ENCODE measurements around the gene KLHDC10. TPM values are rescaled to one million over a fixed set of nuclear protein-coding genes. Genes with fewer than 3 reads are reported as not detected.
"Not testable (repeated sequence)": the region's sequence is repeated elsewhere in the genome, so short reads cannot be mapped to it uniquely, and the experiment has no call there.

The KLHDC10 gene
- total RNA-seq, 8 experiments from 2014 or later: 22.8 to 61.0 (median 40.5) TPM

GRCh38 chr7:130162196-130162595 lies 91.9 kb downstream of the KLHDC10 start:
- WGBS, 10 experiments: 50 to 100% (median 100%) methylated on average over 1 to 2 of the region's 5 CpGs; no CpG with 5 or more reads in 3 of the 10 experiments
- no peak for ATAC-seq (replicated peaks in 6 of 8)
- Histone ChIP-seq H3K4me1 (replicated peaks in 1 of 2) (no peaks in the 10 kb centered on the region), H3K4me3 (no peak overlapping the region), H3K27ac (no peak overlapping the region)
- in situ Hi-C loops (cut with MboI; ENCODE audit: low pct_unique_long_range_greater_than_20kb in 2 of 9, low sequenced_read_pairs in 9 of 9, unreplicated experiment in 9 of 9): no loop called here

DNA sequence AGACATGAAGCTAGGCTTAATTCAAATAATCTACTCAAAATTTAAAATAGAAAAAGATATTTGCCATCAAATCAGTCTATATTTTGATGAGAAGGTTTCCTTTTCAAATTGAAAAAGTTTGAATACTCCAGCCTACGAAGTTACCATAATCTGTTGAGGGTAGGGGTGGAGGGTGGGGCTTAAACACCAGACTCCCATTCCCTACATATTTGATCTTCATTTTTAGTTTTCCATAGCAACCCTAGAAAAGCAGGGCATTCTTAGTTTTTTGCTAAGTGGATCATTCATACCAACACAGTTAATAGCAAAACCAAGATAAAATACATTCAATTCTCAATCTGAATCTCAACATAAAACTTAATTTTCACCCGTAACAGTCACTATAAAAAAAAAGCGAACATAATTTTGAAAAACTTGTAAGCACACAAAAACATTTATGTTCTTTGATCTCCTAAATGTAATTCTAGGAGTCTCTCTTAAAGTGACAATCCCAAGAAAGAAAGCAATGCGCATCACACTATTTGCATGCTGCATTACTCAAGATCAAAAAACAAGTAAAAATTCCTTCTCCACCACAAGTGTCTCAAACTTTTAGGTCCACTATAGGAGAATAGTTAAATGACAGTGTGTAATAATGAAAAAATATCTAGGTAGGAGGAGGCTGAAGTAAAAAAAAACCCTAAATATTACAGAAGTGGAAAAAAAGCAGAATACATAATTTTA lies 104.1 kb downstream of the KLHDC10 start:
- Histone ChIP-seq H3K4me1 (replicated peaks in 1 of 2) (peaks cover 0 to 2% of the 10 kb centered on the region in 2 donors), H3K4me3 (no peak overlapping the region), H3K27ac (no peak overlapping the region)
- peak in 4 of 8 experiments; percentile 15 to 89 (median 69) for ATAC-seq (replicated peaks in 6 of 8)
- 47 to 100% (median 71%) methylated on average over 2 to 4 of the region's 4 CpGs; no CpG with 5 or more reads in 1 of the 10 experiments for WGBS, 10 experiments
- in situ Hi-C loops (cut with MboI; ENCODE audit: low pct_unique_long_range_greater_than_20kb in 2 of 9, low sequenced_read_pairs in 9 of 9, unreplicated experiment in 9 of 9): no loop called here

GRCh38 chr7:130178251-130178650 lies 107.9 kb downstream of the KLHDC10 start:
- no peak for ATAC-seq (replicated peaks in 6 of 8)
- Histone ChIP-seq H3K27ac (no peak overlapping the region), H3K4me1 (replicated peaks in 1 of 2) (peaks cover 0 to 2% of the 10 kb centered on the region in 2 donors), H3K4me3 (no peak overlapping the region)
- WGBS, 10 experiments: 92 to 100% (median 95%) methylated on average over 2 to 4 of the region's 4 CpGs
- in situ Hi-C loops (cut with MboI; ENCODE audit: low pct_unique_long_range_greater_than_20kb in 2 of 9, low sequenced_read_pairs in 9 of 9, unreplicated experiment in 9 of 9): no loop called here

DNA sequence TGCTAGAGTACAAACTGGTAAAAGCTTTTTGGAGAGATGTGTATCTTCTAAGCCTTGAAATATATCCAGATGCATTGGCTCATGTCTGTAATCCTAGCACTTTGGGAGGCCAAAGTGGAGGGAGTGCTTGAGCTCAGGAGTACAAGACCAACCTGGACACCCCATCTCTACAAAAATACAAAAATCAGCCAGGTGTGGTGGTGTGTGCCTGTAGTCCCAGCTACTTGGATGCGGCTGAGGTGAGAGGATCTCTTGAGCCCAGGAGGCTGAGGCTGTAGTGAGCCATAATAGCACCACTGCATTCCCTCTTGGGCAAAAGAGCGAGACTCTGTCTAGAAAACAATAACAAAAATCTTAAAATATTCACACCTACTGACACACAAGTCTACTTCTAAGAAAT lies 109.3 kb downstream of the KLHDC10 start:
- WGBS, 10 experiments: 96 to 100% (median 100%) methylated on average over 1 to 2 of the region's 2 CpGs; no CpG with 5 or more reads in 2 of the 10 experiments
- in situ Hi-C loops (cut with MboI; ENCODE audit: low pct_unique_long_range_greater_than_20kb in 2 of 9, low sequenced_read_pairs in 9 of 9, unreplicated experiment in 9 of 9): no loop called here
- H3K27ac ChIP-seq: no peak overlapping the region
- ATAC-seq (replicated peaks in 6 of 8): no peak
- H3K4me3 ChIP-seq: no peak overlapping the region
- no peaks in the 10 kb centered on the region for H3K4me1 ChIP-seq (replicated peaks in 1 of 2)

GRCh38 chr7:130180571-130181262 lies 110.4 kb downstream of the KLHDC10 start:
- H3K27ac ChIP-seq: no peak overlapping the region
- in situ Hi-C loops (cut with MboI; ENCODE audit: low pct_unique_long_range_greater_than_20kb in 2 of 9, low sequenced_read_pairs in 9 of 9, unreplicated experiment in 9 of 9): no loop called here
- H3K4me3 ChIP-seq: no peak overlapping the region
- 21 to 100% (median 96%) methylated on average over 1 to 7 of the region's 9 CpGs; no CpG with 5 or more reads in 1 of the 10 experiments for WGBS, 10 experiments
- peak in 2 of 8 experiments; percentile 85 to 95 for ATAC-seq (replicated peaks in 6 of 8)
- no peaks in the 10 kb centered on the region for H3K4me1 ChIP-seq (replicated peaks in 1 of 2)

DNA sequence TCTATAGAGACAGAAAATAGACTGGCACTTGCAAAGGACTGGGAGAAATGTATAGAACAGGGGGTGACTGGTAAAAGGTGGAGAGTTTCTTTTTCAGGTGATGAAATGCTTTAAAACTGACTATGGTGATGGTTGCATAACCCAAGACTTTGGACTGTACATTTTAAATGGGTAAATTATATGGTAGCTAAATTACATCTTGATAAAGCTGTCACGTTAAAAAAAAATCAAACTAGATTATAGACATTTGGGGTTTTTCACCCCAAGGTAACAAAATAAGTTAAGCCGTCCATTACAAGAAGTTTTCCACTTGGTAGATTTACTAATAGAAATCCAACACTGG lies 110.9 kb downstream of the KLHDC10 start:
- Histone ChIP-seq H3K4me1 (replicated peaks in 1 of 2) (no peaks in the 10 kb centered on the region), H3K4me3 (no peak overlapping the region), H3K27ac (no peak overlapping the region)
- WGBS, 10 experiments: 83 to 100% (median 100%) methylated on average over 1 to 2 of the region's 2 CpGs; no CpG with 5 or more reads in 1 of the 10 experiments
- in situ Hi-C loops (cut with MboI; ENCODE audit: low pct_unique_long_range_greater_than_20kb in 2 of 9, low sequenced_read_pairs in 9 of 9, unreplicated experiment in 9 of 9): no loop called here
- ATAC-seq (replicated peaks in 6 of 8): no peak

GRCh38 chr7:130182990-130183389 lies 112.7 kb downstream of the KLHDC10 start:
- ATAC-seq (replicated peaks in 6 of 8): peak in 2 of 8 experiments; percentile 17 to 52
- in situ Hi-C loops (cut with MboI; ENCODE audit: low pct_unique_long_range_greater_than_20kb in 2 of 9, low sequenced_read_pairs in 9 of 9, unreplicated experiment in 9 of 9): no loop called here

DNA sequence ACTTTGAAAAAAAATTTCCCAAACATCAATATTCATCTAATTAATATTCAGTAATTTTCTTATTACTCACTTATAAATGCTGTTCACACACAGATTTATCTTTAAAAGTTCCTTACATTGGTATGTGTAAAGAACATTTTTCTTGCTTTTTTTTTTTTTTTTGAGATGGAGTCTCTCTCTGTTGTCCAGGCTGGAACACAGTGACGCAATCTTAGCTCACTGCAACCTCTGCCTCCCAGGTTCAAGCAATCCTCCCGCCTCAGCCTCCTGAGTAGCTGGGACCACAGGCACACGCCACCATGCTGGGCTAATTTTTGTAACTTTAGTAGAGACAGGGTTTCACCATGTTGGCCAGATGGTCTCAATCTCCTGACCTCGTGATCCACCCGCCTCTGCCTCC lies 114.0 kb downstream of the KLHDC10 start:
- H3K4me1 ChIP-seq (replicated peaks in 1 of 2); ATAC-seq (replicated peaks in 6 of 8); H3K4me3 ChIP-seq; in situ Hi-C loops (cut with MboI; ENCODE audit: low pct_unique_long_range_greater_than_20kb in 2 of 9, low sequenced_read_pairs in 9 of 9, unreplicated experiment in 9 of 9); H3K27ac ChIP-seq: not testable (repeated sequence)
- 73 to 100% (median 100%) methylated on average over 1 to 4 of the region's 5 CpGs; no CpG with 5 or more reads in 2 of the 10 experiments for WGBS, 10 experiments

More at GRCh38 chr7:130182990-130183389, 112.7 kb downstream of the KLHDC10 start:
- WGBS, 10 experiments: 0 to 100% (median 81%) methylated on average over 1 to 2 of the region's 2 CpGs; no CpG with 5 or more reads in 2 of the 10 experiments
- H3K4me3 ChIP-seq: no peak overlapping the region
- no peaks in the 10 kb centered on the region for H3K4me1 ChIP-seq (replicated peaks in 1 of 2)
- no peak overlapping the region for H3K27ac ChIP-seq

Other genes with a start within 250 kb of the KLHDC10 start
- 100 to 1,000 TPM in 2 of 8 experiments, 10 to 100 TPM in 6; 29.4 to 114 (median 47.6) TPM for gene UBE2H, start 117.6 kb upstream of the KLHDC10 start, total RNA-seq
- 10 to 100 TPM; 12.3 to 26.1 (median 17.2) TPM for gene ZC3HC1, start 19.2 kb upstream of the KLHDC10 start, total RNA-seq
- 10 to 100 TPM; 18.4 to 30.0 (median 22.6) TPM for gene TMEM209, start 134.9 kb downstream of the KLHDC10 start, total RNA-seq
- not detected for gene SSMEM1, start 137.3 kb downstream of the KLHDC10 start, total RNA-seq
- 1 to 10 TPM in 3 of 8 experiments, under 1 TPM in 5; 0.49 to 4.4 (median 0.78) TPM for gene CPA2, start 196.3 kb downstream of the KLHDC10 start, total RNA-seq
- gene CPA4, start 222.6 kb downstream of the KLHDC10 start, total RNA-seq: 100 to 1,000 TPM in 1 of 8 experiments, 10 to 100 TPM in 3, under 1 TPM in 4; 0.05 to 538 (median 5.4) TPM